HG02943 (cell line): ENCODE measurements around the gene EXOC3L2.

Experiments
- ATAC-seq: cut with Tn5 transposase; IDR thresholded peaks from one replicate; pipeline ENCODE4 v1.9.1; 2021; ENCODE audit warnings: mild to moderate bottlenecking, low read depth, moderate library complexity; ENCODE audit not compliant: unreplicated experiment

EXOC3L2 gene

GRCh38 chr19:45164577-45165335 is 80.5 kb downstream of the EXOC3L2 start:
- ATAC-seq: peak; percentile 57

- ATAC-seq: no peak
Observed at GRCh38 chr19:45163751-45164460, 81.3 kb downstream of the EXOC3L2 start.

GRCh38 chr19:45163156-45163555 is 82.1 kb downstream of the EXOC3L2 start:
- ATAC-seq: no peak

- ATAC-seq: no peak
Observed at GRCh38 chr19:45162608-45163143, 82.5 kb downstream of the EXOC3L2 start.
